Measurements from ENCODE around the gene EXOC3L4. TPM values are rescaled to one million over a fixed set of nuclear protein-coding genes. Genes with fewer than 3 reads are reported as not detected.
"Not testable (repeated sequence)": the region's sequence is repeated elsewhere in the genome, so short reads cannot be mapped to it uniquely, and the experiment has no call there.

EXOC3L4 gene
- total and polyA plus RNA-seq, 8 donors, result 0.63 to 8.9 (median 1.3) TPM

DNA sequence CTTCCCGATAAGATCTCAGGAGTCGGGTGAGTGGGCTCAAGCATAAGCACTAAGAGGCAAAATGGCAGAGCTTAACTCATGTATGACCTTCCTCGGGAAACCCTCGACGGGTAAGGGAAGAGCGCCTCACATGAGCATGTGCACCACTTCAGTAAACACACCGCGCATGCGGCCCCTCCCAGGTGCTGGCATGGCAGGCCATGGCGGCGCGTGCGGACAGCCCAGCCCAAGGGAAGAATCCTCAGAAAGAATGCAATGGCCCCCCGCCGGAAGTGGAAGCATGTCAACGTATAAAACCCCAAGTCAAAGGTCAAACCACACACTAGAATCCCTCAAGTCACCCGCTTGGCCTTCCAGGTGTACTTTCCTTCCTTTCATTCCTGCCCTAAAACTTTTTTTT, 22.1 kb downstream of the EXOC3L4 start:
- intact Hi-C loops (cut with DNase I), result no loop called here
- peak in 2 of 6 donors; percentile 9 to 32 for DNase-seq
- H3K27me3 ChIP-seq, result no peaks in the 10 kb centered on the region
- H3K9me3 ChIP-seq, result no peaks in the 10 kb centered on the region
- no peak overlapping the region for H3K4me3 ChIP-seq
- no peak overlapping the region for H3K27ac ChIP-seq
- peaks cover 1 to 23% (median 5%) of the 10 kb centered on the region in 3 donors for H3K4me1 ChIP-seq
- no peak for FAIRE-seq
- no peak for TF ChIP-seq CTCF (IDR thresholded peaks at IDR 0.05)
- no peak for ATAC-seq
- 85 to 86% methylated on average over 17 of the region's 17 CpGs for WGBS, 2 donors
- no peaks in the 10 kb centered on the region for H3K36me3 ChIP-seq

DNA sequence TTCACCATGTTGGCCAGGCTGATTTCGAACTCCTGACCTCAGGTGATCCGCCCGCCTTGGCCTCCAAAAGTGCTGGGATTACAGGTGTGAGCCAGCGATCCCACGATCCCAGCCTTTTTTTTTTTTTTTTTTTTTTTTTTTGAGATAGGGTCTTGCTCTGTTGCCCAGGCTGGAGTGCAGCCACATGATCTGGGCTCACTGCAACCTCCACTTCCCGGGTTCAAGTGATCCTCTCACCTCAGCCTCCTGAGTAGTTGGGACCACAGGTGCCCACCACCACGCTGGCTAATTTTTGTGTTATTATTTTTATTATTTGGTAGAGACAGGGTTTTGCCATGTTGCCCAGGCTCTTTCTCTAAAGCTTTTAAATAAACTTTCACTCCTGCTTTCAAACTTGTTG, 23.0 kb downstream of the EXOC3L4 start:
- H3K27me3 ChIP-seq; ATAC-seq; H3K36me3 ChIP-seq; FAIRE-seq; H3K4me3 ChIP-seq; H3K27ac ChIP-seq; intact Hi-C loops (cut with DNase I); DNase-seq; H3K9me3 ChIP-seq: not testable (repeated sequence)
- H3K4me1 ChIP-seq, result peaks cover 0 to 17% (median 0%) of the 10 kb centered on the region in 3 donors
- 84 to 92% methylated on average over 7 of the region's 7 CpGs for WGBS, 2 donors

DNA sequence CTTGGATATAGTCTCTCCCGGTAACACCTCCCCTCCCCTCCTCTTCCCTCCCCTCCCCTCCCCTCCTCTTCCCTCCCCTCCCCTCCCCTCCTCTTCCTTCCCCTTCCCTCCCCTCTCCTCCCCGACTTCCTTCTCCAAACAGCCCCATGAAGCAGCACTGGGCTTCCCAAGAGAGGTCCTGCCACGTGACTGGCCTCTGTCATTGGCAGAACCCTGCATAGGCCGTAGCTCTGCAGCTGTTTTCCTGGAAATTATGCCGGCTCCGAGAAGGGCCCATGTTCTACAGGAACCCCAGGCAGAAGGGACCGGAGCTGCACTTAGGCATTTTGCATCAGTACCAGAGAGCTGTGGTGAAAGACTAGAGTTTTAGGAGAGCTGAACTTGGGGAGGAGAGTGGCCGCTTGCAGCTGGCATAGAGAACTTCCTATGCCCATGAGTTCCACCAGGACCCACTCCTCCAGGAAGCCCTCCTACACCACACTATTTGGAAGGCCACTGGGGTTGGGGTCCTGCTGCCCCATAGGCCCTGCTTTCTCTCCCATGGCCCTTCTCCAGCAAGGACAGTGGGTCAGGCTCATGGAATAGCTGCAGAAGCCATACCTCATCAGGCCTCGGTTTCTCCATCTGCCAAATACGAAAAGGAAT, 23.6 kb downstream of the EXOC3L4 start:
- peaks cover 0 to 22% (median 0%) of the 10 kb centered on the region in 3 donors for H3K4me1 ChIP-seq
- DNase-seq, result peak in 3 of 6 donors; percentile 27 to 40 (median 38)
- intact Hi-C loops (cut with DNase I), result no loop called here

DNA sequence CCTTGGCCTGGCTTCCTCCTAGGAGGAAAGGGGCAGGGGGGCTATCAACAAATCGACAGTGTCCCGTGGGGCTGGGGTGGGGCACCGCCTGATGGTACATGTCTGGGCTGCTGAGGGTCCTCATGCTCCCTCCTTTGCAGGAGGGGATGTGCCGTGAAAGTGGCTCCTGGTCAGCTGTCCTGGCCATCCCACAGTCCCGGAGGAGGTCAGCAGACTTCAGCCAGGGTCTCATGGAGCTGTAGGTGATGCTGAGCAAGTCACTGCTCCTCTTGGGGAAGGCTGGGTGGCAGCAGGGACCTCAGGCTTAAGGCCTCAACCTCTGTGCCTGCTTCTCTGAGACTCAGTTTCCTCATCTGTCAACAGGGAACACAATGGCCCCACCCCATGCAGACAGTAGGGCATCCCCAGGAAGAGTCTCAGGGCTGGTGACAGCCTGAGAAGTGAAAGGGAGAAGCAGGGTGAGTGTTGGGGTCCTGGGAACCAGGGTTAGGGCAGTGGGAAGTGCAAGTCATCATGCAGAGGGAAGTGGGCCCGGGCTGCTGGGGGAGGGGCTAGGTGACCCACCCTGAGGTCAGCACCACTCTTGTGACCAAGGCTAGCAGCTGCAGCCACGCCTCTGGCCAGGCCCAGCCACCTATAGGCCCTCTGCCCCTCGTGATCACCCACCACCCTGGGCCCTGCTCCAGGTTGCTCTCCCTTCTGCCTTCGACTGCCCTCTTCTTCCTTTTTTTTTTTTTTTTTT, 24.3 kb downstream of the EXOC3L4 start:
- FAIRE-seq, result no peak
- TF ChIP-seq CTCF (IDR thresholded peaks at IDR 0.05), result no peak
- Histone ChIP-seq H3K9me3 (no peaks in the 10 kb centered on the region), H3K4me1 (peaks cover 0 to 22% (median 0%) of the 10 kb centered on the region in 3 donors), H3K27me3 (no peaks in the 10 kb centered on the region), H3K4me3 (no peak overlapping the region), H3K27ac (peak overlapping the region in 2 of 4 donors; percentile 35 to 55), H3K36me3 (no peaks in the 10 kb centered on the region)
- DNase-seq, result peak in 3 of 6 donors; percentile 38 to 81 (median 63)
- intact Hi-C loops (cut with DNase I), result no loop called here
- 73 to 75% methylated on average over 9 of the region's 9 CpGs for WGBS, 2 donors
- ATAC-seq, result peak in 2 of 4 donors; percentile 16 to 30

More for the DNA sequence above, 23.6 kb downstream of the EXOC3L4 start:
- FAIRE-seq (no peak), ATAC-seq (peak in 2 of 4 donors; percentile 10 to 30)
- Histone ChIP-seq H3K27ac (peak overlapping the region in 2 of 4 donors; percentile 35 to 55), H3K36me3 (no peaks in the 10 kb centered on the region), H3K9me3 (no peaks in the 10 kb centered on the region), H3K27me3 (no peaks in the 10 kb centered on the region), H3K4me3 (no peak overlapping the region)
- 58 to 60% methylated on average over 9 of the region's 10 CpGs for WGBS, 2 donors
- TF ChIP-seq CTCF (IDR thresholded peaks at IDR 0.05), result no peak

GRCh38 chr14:103119527-103119926, 25.0 kb downstream of the EXOC3L4 start:
- H3K9me3 ChIP-seq; ATAC-seq; H3K27me3 ChIP-seq; H3K27ac ChIP-seq; H3K4me3 ChIP-seq; intact Hi-C loops (cut with DNase I); FAIRE-seq; H3K36me3 ChIP-seq: not testable (repeated sequence)
- DNase-seq, result peak in 1 of 6 donors; percentile 8
- WGBS, 2 donors, result 75 to 87% methylated on average over 8 of the region's 8 CpGs
- peaks cover 0 to 22% (median 0%) of the 10 kb centered on the region in 3 donors for H3K4me1 ChIP-seq

Data from pancreas (tissue), 10 donors.